Measurements from ENCODE around the gene RRM2. TPM values are rescaled to one million over a fixed set of nuclear protein-coding genes. Genes with fewer than 3 reads are reported as not detected.
"Not testable (repeated sequence)": the region's sequence is repeated elsewhere in the genome, so short reads cannot be mapped to it uniquely, and the experiment has no call there.

Gene RRM2
- total RNA-seq, 2 experiments from 2014 or later = 414 to 424 TPM

DNA sequence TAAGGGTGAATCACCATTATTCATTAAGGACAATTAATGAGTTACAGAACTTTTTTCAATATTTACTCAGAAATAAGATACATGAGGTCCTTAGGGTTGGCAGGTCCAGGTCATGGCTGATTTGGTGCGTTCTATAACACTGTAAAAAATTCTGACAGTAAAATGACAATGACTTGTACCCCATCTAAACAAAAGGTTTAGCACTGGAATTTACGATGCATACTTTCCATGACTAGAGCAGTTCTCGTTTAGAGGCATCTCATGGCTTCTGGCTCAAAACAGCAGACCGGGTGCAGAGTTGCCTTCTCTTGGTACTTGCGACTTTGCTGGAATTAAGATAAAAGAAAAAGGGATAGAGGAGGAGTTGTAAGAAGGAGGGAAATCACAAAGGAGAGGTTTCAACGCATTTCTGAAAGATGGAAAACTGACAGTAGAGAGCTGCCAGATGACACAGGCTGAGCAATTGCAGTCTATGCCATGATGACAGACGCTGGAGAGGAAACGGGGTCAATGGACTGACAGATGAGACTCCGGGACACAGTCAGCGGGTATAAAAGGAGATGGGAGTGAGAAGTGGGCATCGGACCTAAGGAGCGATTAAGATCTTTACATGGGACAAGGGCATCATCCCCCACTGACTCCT is 38.2 kb upstream of the RRM2 start:
- Mint-ChIP-seq H3K36me3 (no peaks in the 10 kb centered on the region), H3K27ac (no peak overlapping the region)
- no peak for DNase-seq

DNA sequence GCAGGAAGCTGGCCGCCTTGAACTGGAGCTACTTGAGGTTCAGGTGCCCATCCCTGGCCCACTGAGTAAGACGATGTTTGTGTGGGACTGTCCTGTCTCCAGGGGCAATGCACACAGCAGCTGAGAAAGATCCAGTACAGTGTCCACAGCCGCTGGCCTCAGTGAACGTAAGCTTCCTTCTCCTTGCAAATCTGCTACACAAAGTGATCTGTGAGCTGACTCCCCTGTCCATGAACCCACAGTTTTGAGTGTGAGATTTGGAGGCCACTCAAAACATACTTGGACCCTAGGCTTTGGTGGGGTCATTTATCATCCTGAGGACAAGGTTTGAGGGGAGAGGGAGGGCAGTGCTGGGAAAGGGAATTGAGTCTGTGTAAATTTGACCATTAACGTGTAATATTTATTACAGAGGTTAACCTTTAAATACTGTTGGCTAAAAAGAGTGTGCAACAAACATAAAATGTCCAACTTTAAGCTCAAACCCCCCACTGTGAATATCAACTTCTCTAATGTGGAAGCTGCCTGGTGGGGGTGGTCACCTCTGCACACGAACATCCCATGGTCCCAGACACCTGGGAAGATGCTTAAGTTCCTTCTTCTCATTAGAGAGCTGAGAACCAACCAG is 37.4 kb upstream of the RRM2 start:
- Mint-ChIP-seq H3K4me3 (no peak overlapping the region), H3K27me3 (peaks cover 78% of the 10 kb centered on the region), H3K27ac (no peak overlapping the region), H3K9me3 (no peaks in the 10 kb centered on the region), H3K4me1 (peaks cover 12% of the 10 kb centered on the region), H3K36me3 (no peaks in the 10 kb centered on the region)
- DNase-seq = no peak

More for the DNA sequence above, 38.2 kb upstream of the RRM2 start:
- Mint-ChIP-seq H3K4me1 (peaks cover 12% of the 10 kb centered on the region), H3K27me3 (peaks cover 70% of the 10 kb centered on the region), H3K9me3 (no peaks in the 10 kb centered on the region), H3K4me3 (no peak overlapping the region)

DNA sequence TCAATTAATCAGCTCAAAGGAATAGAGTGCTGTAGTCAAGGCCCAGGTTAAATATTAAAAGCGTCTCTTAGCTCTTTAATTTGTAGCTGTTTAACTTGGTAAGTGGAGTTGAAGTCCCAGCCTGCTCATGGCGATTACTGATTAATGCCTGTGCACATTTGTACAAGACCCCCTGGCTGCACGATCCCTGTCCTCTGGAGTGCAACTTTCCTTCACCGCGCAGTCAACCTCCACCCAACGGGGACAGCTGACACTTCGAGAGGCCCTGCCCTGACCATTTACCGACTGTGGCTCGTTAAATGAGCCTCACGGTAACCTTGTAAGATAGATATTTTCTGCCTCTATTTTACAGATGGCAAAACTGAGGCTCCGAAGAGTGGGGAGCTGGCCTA is 36.9 kb upstream of the RRM2 start:
- no peak overlapping the region for H3K4me3 Mint-ChIP-seq
- no peaks in the 10 kb centered on the region for H3K9me3 Mint-ChIP-seq
- H3K36me3 Mint-ChIP-seq = no peaks in the 10 kb centered on the region
- no peak for DNase-seq
- H3K4me1 Mint-ChIP-seq = peaks cover 12% of the 10 kb centered on the region
- peaks cover 83% of the 10 kb centered on the region for H3K27me3 Mint-ChIP-seq
- H3K27ac Mint-ChIP-seq = no peak overlapping the region

DNA sequence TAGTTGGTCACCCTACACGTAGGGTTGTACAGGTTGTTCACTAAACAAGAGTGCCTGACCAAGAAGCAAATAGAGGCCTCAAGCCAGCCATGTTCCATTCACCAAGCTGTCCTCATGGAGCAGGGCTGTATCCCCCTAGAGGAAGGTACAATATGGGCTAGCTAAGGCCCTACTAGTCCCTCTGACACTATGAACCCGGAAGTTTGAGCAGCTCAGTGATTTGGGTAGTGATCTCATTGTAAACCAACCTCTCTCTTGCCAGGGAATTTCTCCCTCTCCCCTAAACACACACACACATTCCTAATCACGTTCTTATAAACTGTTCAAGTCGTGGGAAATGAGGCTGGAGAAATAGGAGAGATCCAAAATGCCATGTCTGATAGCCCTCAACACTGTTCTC is 35.6 kb upstream of the RRM2 start:
- H3K36me3 Mint-ChIP-seq = no peaks in the 10 kb centered on the region
- H3K9me3 Mint-ChIP-seq = peaks cover under 1% of the 10 kb centered on the region
- H3K4me1 Mint-ChIP-seq = peaks cover 6% of the 10 kb centered on the region
- H3K27ac Mint-ChIP-seq = no peak overlapping the region
- DNase-seq = no peak
- peaks cover 81% of the 10 kb centered on the region for H3K27me3 Mint-ChIP-seq
- H3K4me3 Mint-ChIP-seq = no peak overlapping the region

DNA sequence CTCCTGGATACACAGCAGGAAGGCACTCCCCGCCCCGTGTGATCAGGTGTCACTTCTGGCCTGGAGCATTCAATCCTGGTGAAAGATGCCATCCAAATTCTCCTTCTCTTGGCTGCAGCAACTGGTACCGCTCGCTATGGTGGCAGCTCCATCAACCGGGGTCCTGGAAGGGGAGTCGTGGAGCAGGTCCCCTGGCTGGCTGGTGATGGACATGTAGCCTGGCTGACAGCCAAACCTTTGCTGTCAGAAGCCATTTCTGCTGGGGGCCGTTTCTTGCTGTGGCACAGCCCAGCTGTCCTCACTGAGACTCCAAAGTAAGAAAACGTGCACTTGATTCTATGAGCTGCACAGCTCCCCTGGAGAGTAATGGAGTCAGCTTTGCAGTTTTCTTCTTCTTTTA is 35.2 kb upstream of the RRM2 start:
- H3K4me1 Mint-ChIP-seq = peaks cover 6% of the 10 kb centered on the region
- H3K36me3 Mint-ChIP-seq = no peaks in the 10 kb centered on the region
- peaks cover 81% of the 10 kb centered on the region for H3K27me3 Mint-ChIP-seq
- no peak for DNase-seq
- H3K27ac Mint-ChIP-seq = no peak overlapping the region
- no peak overlapping the region for H3K4me3 Mint-ChIP-seq
- H3K9me3 Mint-ChIP-seq = peaks cover 4% of the 10 kb centered on the region

DNA sequence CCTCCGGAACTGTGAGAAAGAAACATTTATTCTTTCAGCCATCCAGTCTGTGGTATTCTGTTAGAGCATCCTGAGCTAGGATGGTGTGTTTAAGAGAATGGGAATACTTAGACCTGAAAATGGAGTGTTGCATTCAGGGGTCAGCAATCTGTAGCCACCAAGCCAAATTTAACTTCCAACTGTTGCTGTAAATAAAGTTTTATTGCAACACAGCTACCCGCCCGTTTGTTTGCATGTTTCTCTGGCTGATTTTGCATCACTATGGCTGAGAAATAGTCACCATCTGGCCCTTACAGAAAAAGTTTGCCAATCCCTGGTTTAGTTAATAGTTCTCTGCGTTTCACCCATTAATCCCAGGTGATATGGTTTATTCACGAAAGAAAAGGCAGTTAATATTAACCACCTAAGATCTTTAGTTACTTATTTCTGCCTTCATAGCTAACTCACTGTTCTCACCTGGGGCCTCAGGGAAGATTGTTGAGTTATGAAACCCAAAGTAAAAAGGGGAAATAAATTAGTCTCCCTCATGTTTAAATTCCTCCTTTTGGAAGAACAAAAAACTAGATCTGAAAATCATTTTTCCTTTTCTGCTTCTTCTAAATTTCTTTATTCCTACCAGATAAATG is 32.9 kb upstream of the RRM2 start:
- Mint-ChIP-seq H3K27ac (no peak overlapping the region), H3K4me3 (no peak overlapping the region), H3K27me3 (peaks cover 80% of the 10 kb centered on the region), H3K9me3 (peaks cover 4% of the 10 kb centered on the region), H3K36me3 (no peaks in the 10 kb centered on the region), H3K4me1 (peaks cover 2% of the 10 kb centered on the region)
- no peak for DNase-seq

DNA sequence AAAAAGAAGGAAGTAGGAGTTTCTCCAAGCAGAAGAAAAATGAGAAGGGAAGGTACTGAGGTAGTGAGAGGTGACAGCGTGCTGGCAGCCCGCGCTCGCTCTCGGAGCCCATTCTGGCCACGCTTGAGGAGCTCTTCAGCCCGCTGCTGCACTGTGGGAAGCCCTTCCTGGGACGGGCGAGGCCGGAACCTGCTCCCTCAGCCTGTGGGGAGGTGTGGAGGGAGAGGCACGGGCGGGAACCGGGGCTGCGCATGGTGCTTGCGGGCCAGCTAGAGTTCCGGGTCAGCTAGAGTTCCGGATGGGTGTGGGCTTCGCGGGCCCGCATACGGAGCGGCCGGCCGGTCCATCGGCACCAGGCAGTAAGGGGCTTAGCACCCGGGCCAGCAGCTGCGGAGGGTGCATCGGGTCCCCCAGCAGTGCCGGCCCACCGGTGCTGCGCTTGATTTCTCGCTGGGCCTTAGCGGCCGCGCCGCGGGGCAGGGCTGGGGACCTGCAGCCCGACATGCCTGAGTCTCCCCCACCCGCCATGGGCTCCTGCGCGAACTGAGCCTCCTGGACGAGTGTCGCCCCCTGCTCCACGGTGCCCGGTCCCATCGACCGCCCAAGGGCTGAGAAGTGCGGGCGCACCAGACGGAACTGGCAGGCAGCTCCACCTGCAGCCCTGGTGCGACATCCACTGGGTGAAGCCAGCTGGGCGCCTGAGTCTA is 31.2 kb upstream of the RRM2 start:
- Mint-ChIP-seq H3K4me3 (peak overlapping the region; percentile 56), H3K27ac (no peak overlapping the region), H3K27me3 (peaks cover 81% of the 10 kb centered on the region), H3K4me1 (peaks cover 2% of the 10 kb centered on the region), H3K36me3 (no peaks in the 10 kb centered on the region), H3K9me3 (peaks cover 4% of the 10 kb centered on the region)
- peak; percentile 35 for DNase-seq

DNA sequence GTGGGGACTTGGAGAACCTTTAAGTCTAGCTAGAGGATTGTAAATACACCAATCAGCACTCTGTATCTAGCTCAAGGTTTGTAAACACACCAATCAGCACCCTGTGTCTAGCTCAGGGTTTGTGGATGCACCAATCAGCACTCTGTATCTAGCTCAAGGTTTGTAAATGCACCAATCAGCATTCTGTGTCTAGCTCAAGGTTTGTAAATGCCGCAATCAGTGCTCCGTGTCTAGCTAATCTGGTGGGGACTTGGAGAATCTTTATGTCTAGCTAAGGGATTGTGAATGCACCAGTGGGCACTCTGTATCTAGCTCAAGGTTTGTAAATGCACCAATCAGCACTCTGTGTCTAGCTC is 30.7 kb upstream of the RRM2 start:
- DNase-seq, H3K4me1 Mint-ChIP-seq, H3K27ac Mint-ChIP-seq, H3K9me3 Mint-ChIP-seq, H3K36me3 Mint-ChIP-seq, H3K4me3 Mint-ChIP-seq: not testable (repeated sequence)
- peaks cover 80% of the 10 kb centered on the region for H3K27me3 Mint-ChIP-seq

DNA sequence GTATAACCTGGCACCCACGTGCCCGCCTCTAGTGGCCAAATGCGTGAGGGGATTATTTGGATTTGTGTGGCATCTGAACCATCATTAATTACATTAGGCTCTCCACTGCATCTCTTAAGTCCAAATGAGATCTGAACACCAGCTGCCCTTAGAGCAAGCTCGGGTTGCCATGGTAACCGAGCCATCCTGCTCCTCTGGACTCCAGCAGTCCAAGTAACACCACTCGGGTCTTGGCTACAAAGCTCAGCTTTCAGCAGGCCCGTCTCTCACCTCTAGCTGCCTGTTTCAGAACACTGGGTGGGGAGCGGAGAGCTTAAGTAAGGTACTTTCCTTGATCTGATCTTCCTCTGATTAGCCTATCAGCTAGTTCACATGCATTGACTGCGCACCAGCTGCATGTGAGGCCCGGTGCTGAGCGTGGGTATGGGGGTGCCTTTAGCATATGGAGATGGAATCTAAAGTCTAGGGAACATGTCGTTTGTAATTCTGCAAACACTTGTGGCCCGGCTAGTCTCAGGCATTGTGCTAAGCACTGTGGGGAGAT is 28.2 kb upstream of the RRM2 start:
- Mint-ChIP-seq H3K4me3 (no peak overlapping the region), H3K36me3 (no peaks in the 10 kb centered on the region), H3K27me3 (peaks cover 83% of the 10 kb centered on the region), H3K4me1 (peaks cover 2% of the 10 kb centered on the region), H3K27ac (no peak overlapping the region), H3K9me3 (peaks cover 4% of the 10 kb centered on the region)
- no peak for DNase-seq

DNA sequence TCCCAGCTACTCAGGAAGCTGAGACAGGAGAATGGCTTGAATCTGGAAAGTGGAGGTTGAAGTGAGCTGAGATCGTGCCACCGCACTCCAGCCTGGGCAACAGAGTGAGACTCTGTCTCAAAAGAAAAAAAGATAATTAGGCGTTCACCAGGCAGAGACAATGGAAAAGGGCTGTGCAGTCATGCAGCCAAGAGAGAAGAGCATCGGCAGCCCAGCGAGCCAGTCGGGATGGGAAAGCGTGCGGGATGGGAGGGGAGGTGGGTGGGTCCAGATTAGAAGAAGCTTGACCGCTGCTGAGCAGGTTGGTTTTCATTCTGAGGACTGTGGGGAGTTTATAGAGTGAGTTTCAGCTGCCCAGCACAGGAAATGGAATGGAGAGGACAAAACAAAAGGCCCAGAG is 27.4 kb upstream of the RRM2 start:
- Mint-ChIP-seq H3K27me3 (peaks cover 74% of the 10 kb centered on the region), H3K27ac (no peak overlapping the region), H3K4me3 (no peak overlapping the region), H3K4me1 (peaks cover 2% of the 10 kb centered on the region), H3K36me3 (no peaks in the 10 kb centered on the region), H3K9me3 (peaks cover 4% of the 10 kb centered on the region)
- no peak for DNase-seq

DNA sequence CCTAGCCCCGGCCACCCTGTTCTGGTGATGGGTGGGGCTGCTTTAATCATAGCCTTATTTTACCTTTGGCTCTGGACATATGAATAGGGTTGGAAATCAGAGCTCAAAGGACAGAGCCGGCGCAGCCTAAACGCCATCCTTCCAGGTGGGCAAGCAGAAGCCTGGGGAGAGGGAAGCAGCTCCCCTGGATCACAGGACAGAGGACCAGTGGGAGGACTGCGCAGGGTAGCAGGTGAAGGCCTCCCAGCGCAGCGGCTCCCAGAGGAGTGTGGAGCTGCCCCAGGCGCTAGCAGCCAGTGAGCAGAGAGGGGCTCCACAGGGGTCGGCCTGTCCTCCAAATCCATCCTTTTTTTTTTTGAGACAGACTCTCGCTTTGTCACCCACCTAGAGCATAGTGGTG is 25.9 kb upstream of the RRM2 start:
- H3K27ac Mint-ChIP-seq = no peak overlapping the region

DNA sequence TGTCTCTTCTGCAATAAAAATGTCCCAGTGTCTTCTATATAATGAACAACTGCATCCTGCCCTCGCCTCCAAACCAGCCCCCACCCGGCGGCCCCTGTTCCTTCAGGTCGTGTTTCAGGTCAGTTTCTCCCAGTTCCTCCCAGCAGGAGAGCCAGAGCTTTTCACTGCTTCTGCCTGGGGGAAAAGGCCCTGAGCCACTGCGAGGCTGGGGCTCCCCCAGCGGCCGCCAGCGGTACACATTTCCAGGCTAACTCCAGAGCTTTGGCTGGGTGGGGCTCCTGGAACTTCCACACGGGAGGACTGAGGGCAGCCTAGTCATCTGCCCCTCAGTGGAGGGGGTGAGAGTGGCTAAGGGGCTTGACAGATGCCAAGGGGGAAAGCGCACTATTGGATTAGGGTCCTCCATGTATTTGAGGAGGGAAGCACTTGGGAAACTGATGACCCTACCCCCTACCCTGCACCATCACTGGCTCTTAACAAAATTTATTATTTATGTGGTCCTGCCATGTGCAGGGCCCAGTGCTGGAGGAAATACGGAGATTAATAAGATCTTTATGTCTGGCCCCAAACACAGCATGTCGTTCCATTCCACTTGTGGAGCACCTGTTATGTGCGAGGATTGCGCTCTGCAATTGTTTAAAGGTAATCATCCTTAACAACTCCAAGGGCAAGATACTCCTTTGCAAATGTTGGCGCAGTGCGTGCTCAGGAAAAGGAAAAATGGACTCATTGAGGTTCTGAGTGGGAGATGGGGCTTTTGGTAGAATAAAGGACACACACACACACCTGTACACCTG is 25.0 kb upstream of the RRM2 start:
- peaks cover 2% of the 10 kb centered on the region for H3K4me1 Mint-ChIP-seq
- no peak overlapping the region for H3K27ac Mint-ChIP-seq
- H3K27me3 Mint-ChIP-seq = peaks cover 60% of the 10 kb centered on the region
- no peaks in the 10 kb centered on the region for H3K36me3 Mint-ChIP-seq
- no peak overlapping the region for H3K4me3 Mint-ChIP-seq
- no peaks in the 10 kb centered on the region for H3K9me3 Mint-ChIP-seq
- DNase-seq = peak; percentile 36

More for the DNA sequence above, 25.9 kb upstream of the RRM2 start:
- no peak for DNase-seq
- Mint-ChIP-seq H3K4me3 (no peak overlapping the region), H3K9me3 (peaks cover 4% of the 10 kb centered on the region), H3K36me3 (no peaks in the 10 kb centered on the region), H3K4me1 (peaks cover 2% of the 10 kb centered on the region), H3K27me3 (peaks cover 69% of the 10 kb centered on the region)

DNA sequence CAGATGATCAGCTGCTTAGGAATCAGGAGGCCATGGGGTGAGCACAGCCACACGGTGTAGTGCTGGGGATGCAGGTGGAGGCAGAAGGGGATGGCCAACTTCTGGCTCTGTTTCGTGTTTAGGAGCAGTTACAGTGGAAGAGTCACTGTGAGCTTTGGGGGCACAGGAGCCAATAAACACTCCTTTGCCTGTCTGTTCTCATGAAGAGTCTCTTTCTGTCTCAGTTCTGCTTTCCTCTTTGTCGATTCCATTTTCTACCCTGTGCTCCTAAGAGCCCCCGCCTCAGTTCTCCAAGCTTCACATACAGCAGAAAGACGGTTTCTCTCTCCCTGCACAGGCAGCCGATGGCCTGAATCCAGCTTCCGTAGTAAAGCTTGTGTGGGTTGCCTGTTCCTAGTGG is 21.0 kb upstream of the RRM2 start:
- H3K4me1 Mint-ChIP-seq = no peaks in the 10 kb centered on the region
- no peaks in the 10 kb centered on the region for H3K36me3 Mint-ChIP-seq
- no peak overlapping the region for H3K4me3 Mint-ChIP-seq
- DNase-seq = no peak
- H3K9me3 Mint-ChIP-seq = no peaks in the 10 kb centered on the region
- no peak overlapping the region for H3K27ac Mint-ChIP-seq
- H3K27me3 Mint-ChIP-seq = peaks cover 22% of the 10 kb centered on the region

DNA sequence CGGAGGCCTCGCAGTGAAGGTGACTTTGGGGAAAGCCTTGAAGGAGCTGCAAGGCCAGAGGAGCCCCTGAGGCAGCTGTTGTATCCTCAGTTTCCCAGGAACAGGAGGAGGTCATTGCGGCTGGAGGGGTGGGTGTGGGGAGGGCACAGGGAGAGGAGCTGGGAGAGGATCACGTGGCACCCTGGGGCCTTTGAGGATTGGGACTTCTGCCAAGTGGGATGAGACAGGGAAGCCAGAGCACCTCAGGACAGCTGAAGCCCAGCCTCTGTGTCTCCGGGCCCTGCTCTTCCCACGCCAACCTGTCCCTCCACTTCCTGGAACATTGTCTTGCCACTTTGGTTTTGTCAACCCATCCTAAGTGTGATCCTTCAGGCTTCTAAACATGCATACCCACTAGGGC is 19.4 kb upstream of the RRM2 start:
- peaks cover 3% of the 10 kb centered on the region for H3K36me3 Mint-ChIP-seq
- H3K27me3 Mint-ChIP-seq = peaks cover 8% of the 10 kb centered on the region
- H3K27ac Mint-ChIP-seq = no peak overlapping the region
- H3K9me3 Mint-ChIP-seq = peaks cover 7% of the 10 kb centered on the region
- H3K4me3 Mint-ChIP-seq = no peak overlapping the region
- DNase-seq = no peak
- H3K4me1 Mint-ChIP-seq = no peaks in the 10 kb centered on the region

DNA sequence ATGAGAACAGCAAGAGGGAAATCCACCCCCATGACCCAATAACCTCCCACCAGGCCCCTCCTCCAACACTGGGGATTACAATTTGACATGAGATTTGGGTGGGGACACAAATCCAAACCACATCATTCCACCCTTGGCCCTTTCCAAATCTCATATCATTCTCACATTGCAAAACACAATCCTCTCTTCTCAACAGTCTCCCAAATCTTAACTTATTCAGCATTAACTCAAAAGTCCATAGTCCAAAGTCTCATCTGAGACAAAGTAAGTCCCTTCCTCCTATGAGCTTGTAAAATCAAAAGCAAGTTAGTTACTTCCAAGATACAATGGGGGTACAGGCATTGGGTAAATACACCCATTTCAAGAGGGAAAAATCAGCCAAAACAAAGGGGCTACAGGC is 17.6 kb upstream of the RRM2 start:
- not testable (repeated sequence) for H3K4me3 Mint-ChIP-seq, H3K36me3 Mint-ChIP-seq, DNase-seq, H3K9me3 Mint-ChIP-seq, H3K27me3 Mint-ChIP-seq, H3K4me1 Mint-ChIP-seq, H3K27ac Mint-ChIP-seq

Measured in activated naive CD8-positive, alpha-beta T cell treated with anti-CD3 and anti-CD28 coated beads for 36 hours (primary cell).